ENCODE results near the gene MTA1.

GRCh38 chr14:105466531-105467248 lies 47.1 kb downstream of the MTA1 start:
- TF ChIP-seq, protein P1, sequence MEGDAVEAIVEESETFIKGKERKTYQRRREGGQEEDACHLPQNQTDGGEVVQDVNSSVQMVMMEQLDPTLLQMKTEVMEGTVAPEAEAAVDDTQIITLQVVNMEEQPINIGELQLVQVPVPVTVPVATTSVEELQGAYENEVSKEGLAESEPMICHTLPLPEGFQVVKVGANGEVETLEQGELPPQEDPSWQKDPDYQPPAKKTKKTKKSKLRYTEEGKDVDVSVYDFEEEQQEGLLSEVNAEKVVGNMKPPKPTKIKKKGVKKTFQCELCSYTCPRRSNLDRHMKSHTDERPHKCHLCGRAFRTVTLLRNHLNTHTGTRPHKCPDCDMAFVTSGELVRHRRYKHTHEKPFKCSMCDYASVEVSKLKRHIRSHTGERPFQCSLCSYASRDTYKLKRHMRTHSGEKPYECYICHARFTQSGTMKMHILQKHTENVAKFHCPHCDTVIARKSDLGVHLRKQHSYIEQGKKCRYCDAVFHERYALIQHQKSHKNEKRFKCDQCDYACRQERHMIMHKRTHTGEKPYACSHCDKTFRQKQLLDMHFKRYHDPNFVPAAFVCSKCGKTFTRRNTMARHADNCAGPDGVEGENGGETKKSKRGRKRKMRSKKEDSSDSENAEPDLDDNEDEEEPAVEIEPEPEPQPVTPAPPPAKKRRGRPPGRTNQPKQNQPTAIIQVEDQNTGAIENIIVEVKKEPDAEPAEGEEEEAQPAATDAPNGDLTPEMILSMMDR (IDR thresholded peaks at IDR 0.05; ENCODE audit: low read length), result no peak
- TF ChIP-seq EZH2 (optimal IDR thresholded peaks at IDR 0.05; ENCODE audit: low read depth, low read length), result no peak
- no peak for TF ChIP-seq EZH2phosphoT487 (IDR thresholded peaks at IDR 0.05; ENCODE audit: low read length)

All from MM.1S (cell line).